Transverse colon (tissue), 4 donors: ENCODE results near the gene CHPF2. TPM values are rescaled to one million over a fixed set of nuclear protein-coding genes. Genes with fewer than 3 reads are reported as not detected.

Source experiments
- DNase-seq: peaks from one replicate; pipeline ENCODE4 v3.0.0-alpha.2; 2019
- H3K27ac ChIP-seq, 4 donors: fragments of 200-600 bp; sonication (generic); 2 replicates each; pipeline ENCODE4 v1.5.1; 2016 to 2018; ENCODE audit warnings: inconsistent platforms in 4 of 4
- H3K27me3 ChIP-seq: fragments of 200-600 bp; sonication (generic); 2 replicates; pipeline ENCODE4 v1.5.1; 2017; ENCODE audit warnings: inconsistent platforms
- H3K36me3 ChIP-seq, 4 donors: fragments of 200-600 bp; sonication (generic); 2 replicates each; pipeline ENCODE4 v1.5.1; 2017 to 2019; ENCODE audit warnings: inconsistent platforms in 4 of 4
- H3K4me1 ChIP-seq, 4 donors: fragments of 200-600 bp; sonication (generic); 2 replicates each; pipeline ENCODE4 v1.5.1; 2017 to 2020; ENCODE audit warnings: inconsistent platforms in 4 of 4
- H3K4me3 ChIP-seq, 4 donors: fragments of 200-600 bp; sonication (generic); 1 replicate in 1 of 4; 2 replicates in 3 of 4; pipeline versions ENCODE4 v1.5.1 to v1.6.1; 2017 to 2019; ENCODE audit warnings: inconsistent platforms in 4 of 4
- H3K9me3 ChIP-seq, 2 donors: fragments of 200-600 bp; sonication (generic); 2 replicates each; pipeline ENCODE4 v1.5.1; 2017 to 2019; ENCODE audit warnings: inconsistent platforms in 2 of 2
- EP300 ChIP-seq: sonication (generic); formaldehyde crosslinking; IDR thresholded peaks from one replicate; pipeline ENCODE4 v1.6.1; 2017; ENCODE audit warnings: antibody characterized with exemption, low read depth
- POLR2A ChIP-seq: fragments of 450-650 bp; IDR thresholded peaks from one replicate; pipeline ENCODE4 v1.6.1; 2016; ENCODE audit warnings: antibody characterized with exemption, mild to moderate bottlenecking, moderate library complexity
- POLR2AphosphoS5 ChIP-seq, 3 donors: sonication (generic); formaldehyde crosslinking; IDR thresholded peaks; one replicate each; pipeline ENCODE4 v1.6.1; 2016; ENCODE audit warnings: antibody characterized with exemption in 3 of 3
- WGBS, 2 donors: methylation state at CpG; one replicate each; pipeline ENCODE4 v1.1.5; 2018; ENCODE audit warnings: low coverage in 1 of 2; 5-methylcytosine and 5-hydroxymethylcytosine counted together
- in situ Hi-C, 4 donors: fragments of 200-750 bp; cut with MboI; loops; one replicate each; pipeline versions ENCODE4 v1.15.0 to v1.15.1; 2017; ENCODE audit warnings: low sequenced_read_pairs in 3 of 4, low pct_ligation_motif_present in 1 of 4, low pct_unique_long_range_greater_than_20kb in 1 of 4
- intact Hi-C: fragments of 100-400 bp; cut with DNase I; formaldehyde crosslinking; loops from one replicate; pipeline ENCODE4 v1.15.1; 2023; ENCODE audit warnings: low total_unique reads
- total RNA-seq, 4 donors: library from RNA; depleted of rRNA; stranded (reverse); fragments of >200 nt; gene quantifications; one replicate each; pipeline ENCODE4 v1.1.0, GENCODE V29; 2016
- TF ChIP-seq, protein P1 (sequence below), 5 experiments: fragments of 200-600 bp in 3 of 5; fragments of 450-650 bp in 2 of 5; sonication (generic) in 3 of 5; IDR thresholded peaks; 1 replicate in 2 of 5; 2 replicates in 3 of 5; pipeline ENCODE4 v1.5.1; 2016 to 2017; ENCODE audit warnings: antibody characterized with exemption in 5 of 5, inconsistent platforms in 3 of 5, mild to moderate bottlenecking in 2 of 5, moderate library complexity in 1 of 5

CHPF2 gene
- total RNA-seq, 4 donors from 2014 or later: 48.4 to 104 (median 50.9) TPM

DNA sequence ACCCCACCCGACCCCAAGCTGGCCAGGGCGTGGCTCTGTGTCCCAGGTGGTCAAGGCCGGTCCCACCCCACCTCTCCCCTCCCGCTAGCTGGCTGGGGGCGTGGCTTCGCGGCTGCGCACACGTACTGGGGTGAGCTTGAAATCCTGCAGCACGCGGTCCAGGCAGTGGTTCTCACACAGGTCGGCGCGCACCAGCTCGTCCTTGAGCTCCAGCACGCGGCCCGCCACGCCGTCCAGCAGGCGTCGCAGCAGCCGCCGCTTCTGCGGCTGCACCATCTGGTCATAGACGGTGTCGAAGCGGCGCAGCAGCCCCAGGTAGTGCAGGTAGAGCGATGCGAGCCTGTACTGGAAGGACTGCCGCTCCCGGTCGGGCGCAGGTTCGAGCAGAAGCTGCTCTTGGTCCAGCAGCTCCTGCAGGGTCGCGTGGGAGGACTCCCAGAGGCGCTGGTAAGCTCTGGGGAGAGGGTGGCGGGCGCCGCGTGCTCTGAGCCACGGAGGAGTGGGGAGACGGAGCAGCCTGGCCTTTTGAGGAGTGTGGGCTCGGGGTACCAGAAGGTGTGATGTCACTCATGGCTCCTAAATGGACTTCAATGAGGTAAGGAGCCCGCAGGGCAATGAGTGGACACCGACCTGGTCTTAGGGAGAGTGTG, 27.8 kb upstream of the CHPF2 start:
- in situ Hi-C loops (no loop called here), intact Hi-C loops (no loop called here)
- DNase-seq: no peak
- H3K36me3 ChIP-seq: no peaks in the 10 kb centered on the region
- WGBS, 2 donors: 73 to 90% methylated on average over 2 to 42 of the region's 48 CpGs
- TF ChIP-seq EP300 (no peak), POLR2A (no peak), POLR2AphosphoS5 (IDR thresholded peaks at IDR 0.05) (no peak)
- TF ChIP-seq, protein P1, sequence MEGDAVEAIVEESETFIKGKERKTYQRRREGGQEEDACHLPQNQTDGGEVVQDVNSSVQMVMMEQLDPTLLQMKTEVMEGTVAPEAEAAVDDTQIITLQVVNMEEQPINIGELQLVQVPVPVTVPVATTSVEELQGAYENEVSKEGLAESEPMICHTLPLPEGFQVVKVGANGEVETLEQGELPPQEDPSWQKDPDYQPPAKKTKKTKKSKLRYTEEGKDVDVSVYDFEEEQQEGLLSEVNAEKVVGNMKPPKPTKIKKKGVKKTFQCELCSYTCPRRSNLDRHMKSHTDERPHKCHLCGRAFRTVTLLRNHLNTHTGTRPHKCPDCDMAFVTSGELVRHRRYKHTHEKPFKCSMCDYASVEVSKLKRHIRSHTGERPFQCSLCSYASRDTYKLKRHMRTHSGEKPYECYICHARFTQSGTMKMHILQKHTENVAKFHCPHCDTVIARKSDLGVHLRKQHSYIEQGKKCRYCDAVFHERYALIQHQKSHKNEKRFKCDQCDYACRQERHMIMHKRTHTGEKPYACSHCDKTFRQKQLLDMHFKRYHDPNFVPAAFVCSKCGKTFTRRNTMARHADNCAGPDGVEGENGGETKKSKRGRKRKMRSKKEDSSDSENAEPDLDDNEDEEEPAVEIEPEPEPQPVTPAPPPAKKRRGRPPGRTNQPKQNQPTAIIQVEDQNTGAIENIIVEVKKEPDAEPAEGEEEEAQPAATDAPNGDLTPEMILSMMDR (IDR thresholded peaks at IDR 0.05): peak in 1 of 5 experiments; percentile 18
- H3K27ac ChIP-seq: no peak overlapping the region
- peaks cover 30% of the 10 kb centered on the region for H3K27me3 ChIP-seq
- no peaks in the 10 kb centered on the region for H3K9me3 ChIP-seq
- no peak overlapping the region for H3K4me3 ChIP-seq
- peaks cover 0 to 1% (median 0%) of the 10 kb centered on the region in 4 donors for H3K4me1 ChIP-seq

DNA sequence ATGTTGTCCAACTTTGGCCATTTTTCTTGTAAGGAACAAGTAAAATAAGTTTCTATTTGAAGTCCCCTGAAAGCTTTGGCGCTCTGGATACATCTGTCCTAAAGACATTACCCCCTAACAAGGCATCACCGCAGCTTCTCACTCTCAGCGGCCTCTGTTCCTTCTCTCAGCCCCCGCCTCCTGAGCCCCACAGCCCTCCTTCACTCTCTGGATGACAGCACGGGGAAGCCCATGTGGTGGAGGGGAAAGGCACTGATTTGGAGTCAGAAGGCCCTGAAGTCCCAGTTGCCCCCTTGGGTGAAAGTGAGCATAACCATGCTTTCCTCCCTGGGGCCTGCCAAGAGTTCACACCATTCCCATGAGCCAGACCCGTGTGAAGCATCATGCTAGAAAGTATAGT, 26.6 kb upstream of the CHPF2 start:
- WGBS, 2 donors: 69 to 83% methylated on average over 1 to 6 of the region's 6 CpGs
- in situ Hi-C loops: no loop called here
- TF ChIP-seq POLR2AphosphoS5 (IDR thresholded peaks at IDR 0.05) (no peak), POLR2A (no peak), EP300 (no peak)
- TF ChIP-seq, protein P1 (IDR thresholded peaks at IDR 0.05): no peak
- H3K4me3 ChIP-seq: no peak overlapping the region
- no peak for DNase-seq
- intact Hi-C loops: no loop called here
- no peaks in the 10 kb centered on the region for H3K36me3 ChIP-seq
- no peaks in the 10 kb centered on the region for H3K9me3 ChIP-seq
- no peak overlapping the region for H3K27ac ChIP-seq
- no peaks in the 10 kb centered on the region for H3K4me1 ChIP-seq
- peaks cover 30% of the 10 kb centered on the region for H3K27me3 ChIP-seq

DNA sequence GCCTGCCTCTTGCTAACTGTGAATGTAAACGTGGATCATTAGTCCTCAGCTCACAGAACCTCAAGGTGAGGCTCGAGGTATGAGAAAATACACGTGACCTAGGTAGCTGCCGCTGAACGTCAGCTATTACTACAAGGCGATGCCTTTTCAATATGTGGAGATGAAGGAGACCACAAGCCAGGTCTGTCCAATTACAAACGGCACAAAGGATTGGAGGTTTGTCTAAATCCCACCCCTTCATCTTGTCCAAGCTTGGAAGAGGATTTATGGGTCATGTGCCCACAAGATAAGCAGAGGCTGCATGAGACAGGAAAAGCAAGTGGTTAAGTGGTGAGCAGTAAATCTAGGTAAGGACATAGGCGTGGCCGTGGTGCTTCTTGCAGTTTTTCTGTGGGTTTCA, 25.4 kb upstream of the CHPF2 start:
- DNase-seq: no peak
- WGBS, 2 donors: 0 to 47% methylated on average over 2 to 9 of the region's 9 CpGs
- Histone ChIP-seq H3K9me3 (no peaks in the 10 kb centered on the region), H3K27ac (no peak overlapping the region), H3K36me3 (no peaks in the 10 kb centered on the region), H3K4me1 (no peaks in the 10 kb centered on the region), H3K27me3 (peaks cover 30% of the 10 kb centered on the region), H3K4me3 (no peak overlapping the region)
- in situ Hi-C loops (no loop called here), intact Hi-C loops (no loop called here)
- TF ChIP-seq POLR2AphosphoS5 (IDR thresholded peaks at IDR 0.05) (no peak), EP300 (no peak), POLR2A (no peak)
- TF ChIP-seq, protein P1 (IDR thresholded peaks at IDR 0.05): no peak

DNA sequence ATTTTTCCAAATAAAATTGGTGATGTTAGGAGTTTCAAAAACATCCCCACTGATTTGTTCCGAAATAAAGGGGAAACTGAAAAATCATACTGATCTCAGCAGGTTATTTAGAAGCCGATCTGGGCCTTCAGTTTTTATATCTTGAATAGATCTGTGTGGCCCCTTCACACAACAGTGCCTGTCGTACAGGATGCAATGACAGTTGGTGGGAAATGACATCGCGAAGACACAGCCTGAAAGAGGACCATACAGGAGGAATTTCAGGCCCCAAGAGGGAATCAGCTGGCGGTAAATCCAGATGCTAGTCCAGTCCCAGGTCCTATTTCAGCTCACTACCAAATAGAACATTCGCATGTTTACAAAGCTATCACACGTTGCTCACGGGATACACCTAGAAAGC, 25.0 kb upstream of the CHPF2 start:
- no peaks in the 10 kb centered on the region for H3K36me3 ChIP-seq
- H3K4me1 ChIP-seq: no peaks in the 10 kb centered on the region
- in situ Hi-C loops: no loop called here
- WGBS, 2 donors: 58 to 64% methylated on average over 4 to 9 of the region's 9 CpGs
- H3K27me3 ChIP-seq: peaks cover 30% of the 10 kb centered on the region
- DNase-seq: no peak
- H3K4me3 ChIP-seq: no peak overlapping the region
- no peaks in the 10 kb centered on the region for H3K9me3 ChIP-seq
- TF ChIP-seq POLR2A: no peak
- no peak for TF ChIP-seq POLR2AphosphoS5 (IDR thresholded peaks at IDR 0.05)
- TF ChIP-seq EP300: no peak
- TF ChIP-seq, protein P1 (IDR thresholded peaks at IDR 0.05): no peak
- H3K27ac ChIP-seq: no peak overlapping the region
- intact Hi-C loops: no loop called here
